GM12873 (cell line): ENCODE measurements around the gene HMCN2.

Experiments used
- CTCF ChIP-seq: IDR thresholded peaks from 2 replicates; pipeline ENCODE4 v1.5.1; 2012; ENCODE audit warnings: low read depth, mild to moderate bottlenecking, moderate library complexity, low read length, control low read depth; ENCODE audit not compliant: insufficient read depth; ENCODE audit errors: missing control alignments

The HMCN2 gene

GRCh38 chr9:130431536-130432303 lies 166.2 kb downstream of the HMCN2 start:
- TF ChIP-seq CTCF = no peak

GRCh38 chr9:130432362-130432761 lies 166.8 kb downstream of the HMCN2 start:
- TF ChIP-seq CTCF = peak; percentile 4

GRCh38 chr9:130432796-130433167 lies 167.2 kb downstream of the HMCN2 start:
- TF ChIP-seq CTCF = no peak

- peak; percentile 41 for TF ChIP-seq CTCF
Observed at GRCh38 chr9:130433168-130433946, 167.8 kb downstream of the HMCN2 start.

- no peak for TF ChIP-seq CTCF
Observed at GRCh38 chr9:130433947-130434262, 168.3 kb downstream of the HMCN2 start.

- TF ChIP-seq CTCF = no peak
Observed at GRCh38 chr9:130437011-130437789, 171.6 kb downstream of the HMCN2 start.
